K562 (cell line): ENCODE results near the gene SLC30A7. TPM values are rescaled to one million over a fixed set of nuclear protein-coding genes. Genes with fewer than 3 reads are reported as not detected.

ENCODE experiments used
- CBX3 ChIP-seq, 2 experiments: IDR thresholded peaks; 1 replicate in 1 of 2; 2 replicates in 1 of 2; pipeline ENCODE4 v1.6.1; 2012; ENCODE audit warnings: inconsistent platforms in 2 of 2, low read length in 2 of 2, borderline replicate concordance in 1 of 2, control low read depth in 1 of 2
- GTF2A2 ChIP-seq: IDR thresholded peaks from 2 replicates; pipeline ENCODE4 v1.6.1; 2016; ENCODE audit warnings: mild to moderate bottlenecking, missing genetic modification characterization, missing compliant biosample characterization
- HIVEP1 ChIP-seq: fragments of 250-450 bp; sonication (Bioruptor Pico); IDR thresholded peaks from 2 replicates; pipeline ENCODE4 v1.4.0; 2020; ENCODE audit warnings: mild to moderate bottlenecking
- HMGN3 ChIP-seq: IDR thresholded peaks from 2 replicates; pipeline ENCODE4 v1.6.1; 2011; ENCODE audit warnings: borderline replicate concordance, low read depth, mild to moderate bottlenecking, mixed read lengths, low read length; ENCODE audit not compliant: insufficient read length; ENCODE audit errors: extremely low read depth
- JUNB ChIP-seq: fragments of 450-650 bp; formaldehyde crosslinking; conservative IDR thresholded peaks from 2 replicates; pipeline ENCODE4 v1.4.0; 2020; ENCODE audit warnings: mild to moderate bottlenecking
- KAT7 ChIP-seq: sonication (generic); formaldehyde crosslinking; IDR thresholded peaks from 2 replicates; pipeline ENCODE4 v1.8.0; 2022; ENCODE audit warnings: missing genetic modification reagents, mild to moderate bottlenecking, borderline replicate concordance
- LCOR ChIP-seq: sonication (generic); formaldehyde crosslinking; IDR thresholded peaks from 2 replicates; pipeline ENCODE4 v1.8.0; 2022; ENCODE audit warnings: mild to moderate bottlenecking, missing genetic modification reagents
- MEF2D ChIP-seq: conservative IDR thresholded peaks from 2 replicates; pipeline ENCODE4 v1.6.1; 2016; ENCODE audit warnings: low read depth, missing genetic modification characterization, missing compliant biosample characterization
- POLR2AphosphoS5 ChIP-seq: IDR thresholded peaks from 2 replicates; pipeline ENCODE4 v1.6.1; 2011; ENCODE audit warnings: mild to moderate bottlenecking, low read depth, low read length, moderate library complexity; ENCODE audit not compliant: control insufficient read depth, insufficient read depth
- RBM25 ChIP-seq: fragments of 200-400 bp; formaldehyde crosslinking; IDR thresholded peaks from 2 replicates; pipeline ENCODE4 v1.6.1; 2018; ENCODE audit warnings: low read length, low read depth, moderate library complexity; ENCODE audit not compliant: severe bottlenecking
- SMARCA4 ChIP-seq: fragments of 450-650 bp; IDR thresholded peaks from 2 replicates; pipeline ENCODE4 v1.6.1; 2016
- SMARCE1 ChIP-seq: fragments of 450-650 bp; IDR thresholded peaks from 2 replicates; pipeline ENCODE4 v1.7.1; 2016; ENCODE audit warnings: mild to moderate bottlenecking
- ZNF280A ChIP-seq: fragments of 450-650 bp; IDR thresholded peaks from 2 replicates; pipeline ENCODE4 v1.6.1; 2018; ENCODE audit warnings: mild to moderate bottlenecking, low read depth; ENCODE audit not compliant: partially characterized antibody
- ZNF41 ChIP-seq: fragments of 250-450 bp; sonication (Bioruptor Pico); conservative IDR thresholded peaks from 2 replicates; pipeline ENCODE4 v1.4.0; 2020; ENCODE audit warnings: mild to moderate bottlenecking
- ZNF766 ChIP-seq: fragments of 200-800 bp; sonication (Bioruptor generic); conservative IDR thresholded peaks from 2 replicates; pipeline ENCODE4 v1.6.1; 2016; ENCODE audit warnings: missing genetic modification characterization, missing compliant biosample characterization
- polyA plus RNA-seq, 8 experiments: library from polyadenylated mRNA; depleted of rRNA in 4 of 8; stranded (reverse) in 5 of 8; unstranded in 3 of 8; fragments of >200 nt; fragmentation: Nextera tagmentation in 2 of 8; fragmentation: Illumina TruSeq in 1 of 8; extraction: Ambion mirVana in 2 of 8; extraction: Trizol in 1 of 8; gene quantifications; 2 replicates each; pipeline versions ENCODE4 v1.2.1 to v1.2.3, GENCODE V29; 2011 to 2014; ENCODE audit warnings: inconsistent platforms in 1 of 8, missing spikeins in 1 of 8
- total RNA-seq, 7 experiments: library from RNA; depleted of rRNA in 6 of 7; stranded (reverse); fragments of >200 nt in 6 of 7; fragmentation: Illumina TruSeq in 2 of 7; extraction: Trizol in 2 of 7; gene quantifications; 2 replicates each; pipeline versions ENCODE4 v1.2.1 to v1.2.3, GENCODE V29; 2011 to 2021; ENCODE audit warnings: low replicate concordance in 1 of 7
- TF ChIP-seq, protein P1 (sequence below): sonication (generic); formaldehyde crosslinking; IDR thresholded peaks from 2 replicates; pipeline ENCODE4 v1.8.1; 2023; ENCODE audit warnings: mild to moderate bottlenecking, missing genetic modification reagents
- TF ChIP-seq, protein P2 (sequence below), 2 experiments: IDR thresholded peaks; 2 replicates each; pipeline ENCODE4 v1.6.1; 2011; ENCODE audit warnings: borderline replicate concordance in 1 of 2, control low read depth in 1 of 2, low read depth in 1 of 2, low read length in 1 of 2, mild to moderate bottlenecking in 1 of 2, mixed read lengths in 1 of 2, moderate library complexity in 1 of 2; ENCODE audit not compliant: insufficient read depth in 1 of 2, insufficient read length in 1 of 2, poor library complexity in 1 of 2, severe bottlenecking in 1 of 2; ENCODE audit errors: extremely low read depth in 1 of 2
- TF ChIP-seq, protein P3 (sequence below): fragments of 200-400 bp; formaldehyde crosslinking; IDR thresholded peaks from 2 replicates; pipeline ENCODE4 v1.6.1; 2017; ENCODE audit warnings: mild to moderate bottlenecking, low read depth, low read length, moderate library complexity
- TF ChIP-seq, protein P4 (sequence below): sonication (generic); formaldehyde crosslinking; IDR thresholded peaks from 2 replicates; pipeline ENCODE4 v1.8.1; 2022; ENCODE audit warnings: missing genetic modification reagents

Gene SLC30A7
- total and polyA plus RNA-seq, 9 of the 15 experiments (the other 6 are each of a cell fraction or from before 2014, with no cell fraction given), result 3.5 to 17.1 (median 7.2) TPM

DNA sequence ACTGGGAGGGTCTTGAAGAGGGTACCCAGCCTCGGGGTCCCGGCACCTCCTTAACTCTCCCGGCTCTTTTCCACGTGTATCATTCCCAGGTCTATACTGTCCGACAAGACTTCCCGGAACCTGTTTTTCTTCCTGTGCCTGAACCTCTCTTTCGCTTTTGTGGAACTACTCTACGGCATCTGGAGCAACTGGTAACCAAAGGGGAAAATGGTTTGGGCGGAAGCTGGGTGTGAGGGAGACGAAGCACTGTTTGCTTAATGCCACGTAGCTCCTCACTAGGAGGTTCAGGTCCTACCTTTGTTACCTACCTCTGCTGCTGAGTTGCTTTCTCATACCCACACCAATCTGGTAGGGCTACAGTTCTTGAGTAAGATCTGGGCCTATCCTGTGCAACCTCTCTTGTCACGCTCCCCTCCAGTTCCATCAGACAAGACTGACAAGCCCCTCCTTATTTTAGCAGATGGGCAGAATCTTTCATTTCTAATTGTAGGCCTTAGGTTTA is 642 bp downstream of the SLC30A7 start (continued):
- TF ChIP-seq, protein P1, sequence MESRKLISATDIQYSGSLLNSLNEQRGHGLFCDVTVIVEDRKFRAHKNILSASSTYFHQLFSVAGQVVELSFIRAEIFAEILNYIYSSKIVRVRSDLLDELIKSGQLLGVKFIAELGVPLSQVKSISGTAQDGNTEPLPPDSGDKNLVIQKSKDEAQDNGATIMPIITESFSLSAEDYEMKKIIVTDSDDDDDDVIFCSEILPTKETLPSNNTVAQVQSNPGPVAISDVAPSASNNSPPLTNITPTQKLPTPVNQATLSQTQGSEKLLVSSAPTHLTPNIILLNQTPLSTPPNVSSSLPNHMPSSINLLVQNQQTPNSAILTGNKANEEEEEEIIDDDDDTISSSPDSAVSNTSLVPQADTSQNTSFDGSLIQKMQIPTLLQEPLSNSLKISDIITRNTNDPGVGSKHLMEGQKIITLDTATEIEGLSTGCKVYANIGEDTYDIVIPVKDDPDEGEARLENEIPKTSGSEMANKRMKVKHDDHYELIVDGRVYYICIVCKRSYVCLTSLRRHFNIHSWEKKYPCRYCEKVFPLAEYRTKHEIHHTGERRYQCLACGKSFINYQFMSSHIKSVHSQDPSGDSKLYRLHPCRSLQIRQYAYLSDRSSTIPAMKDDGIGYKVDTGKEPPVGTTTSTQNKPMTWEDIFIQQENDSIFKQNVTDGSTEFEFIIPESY (CRISPR knock-in tag), result no peak
- TF ChIP-seq KAT7 (no peak), ZNF766 (CRISPR knock-in tag) (0 out of 2 replicates have a peak, but pooled peaks have one; percentile 34), HIVEP1 (CRISPR knock-in tag) (no peak), GTF2A2 (tag) (no peak), SMARCA4 (no peak), MEF2D (tag) (no peak), SMARCE1 (peak; percentile 24; the same call in 1 of the 2 replicates), RBM25 (no peak), HMGN3 (no peak), CBX3 (IDR thresholded peaks at IDR 0.05; ENCODE audit: borderline replicate concordance in 1 of 2, low read length in 2 of 2) (no peak), LCOR (CRISPR knock-in tag) (no peak), JUNB (CRISPR knock-in tag) (no peak), ZNF41 (CRISPR knock-in tag) (no peak), ZNF280A (no peak), POLR2AphosphoS5 (peak; percentile 32; the same call in 1 of the 2 replicates)
- TF ChIP-seq, protein P2, sequence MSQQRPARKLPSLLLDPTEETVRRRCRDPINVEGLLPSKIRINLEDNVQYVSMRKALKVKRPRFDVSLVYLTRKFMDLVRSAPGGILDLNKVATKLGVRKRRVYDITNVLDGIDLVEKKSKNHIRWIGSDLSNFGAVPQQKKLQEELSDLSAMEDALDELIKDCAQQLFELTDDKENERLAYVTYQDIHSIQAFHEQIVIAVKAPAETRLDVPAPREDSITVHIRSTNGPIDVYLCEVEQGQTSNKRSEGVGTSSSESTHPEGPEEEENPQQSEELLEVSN (IDR thresholded peaks at IDR 0.05; ENCODE audit: borderline replicate concordance in 1 of 2, extremely low read depth in 1 of 2, insufficient read depth in 1 of 2, insufficient read length in 1 of 2, low read depth in 1 of 2, low read length in 1 of 2, poor library complexity in 1 of 2, severe bottlenecking in 1 of 2), result peak in 1 of 2 experiments; percentile 38
- TF ChIP-seq, protein P3, sequence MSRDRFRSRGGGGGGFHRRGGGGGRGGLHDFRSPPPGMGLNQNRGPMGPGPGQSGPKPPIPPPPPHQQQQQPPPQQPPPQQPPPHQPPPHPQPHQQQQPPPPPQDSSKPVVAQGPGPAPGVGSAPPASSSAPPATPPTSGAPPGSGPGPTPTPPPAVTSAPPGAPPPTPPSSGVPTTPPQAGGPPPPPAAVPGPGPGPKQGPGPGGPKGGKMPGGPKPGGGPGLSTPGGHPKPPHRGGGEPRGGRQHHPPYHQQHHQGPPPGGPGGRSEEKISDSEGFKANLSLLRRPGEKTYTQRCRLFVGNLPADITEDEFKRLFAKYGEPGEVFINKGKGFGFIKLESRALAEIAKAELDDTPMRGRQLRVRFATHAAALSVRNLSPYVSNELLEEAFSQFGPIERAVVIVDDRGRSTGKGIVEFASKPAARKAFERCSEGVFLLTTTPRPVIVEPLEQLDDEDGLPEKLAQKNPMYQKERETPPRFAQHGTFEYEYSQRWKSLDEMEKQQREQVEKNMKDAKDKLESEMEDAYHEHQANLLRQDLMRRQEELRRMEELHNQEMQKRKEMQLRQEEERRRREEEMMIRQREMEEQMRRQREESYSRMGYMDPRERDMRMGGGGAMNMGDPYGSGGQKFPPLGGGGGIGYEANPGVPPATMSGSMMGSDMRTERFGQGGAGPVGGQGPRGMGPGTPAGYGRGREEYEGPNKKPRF, result no peak
- TF ChIP-seq, protein P4, sequence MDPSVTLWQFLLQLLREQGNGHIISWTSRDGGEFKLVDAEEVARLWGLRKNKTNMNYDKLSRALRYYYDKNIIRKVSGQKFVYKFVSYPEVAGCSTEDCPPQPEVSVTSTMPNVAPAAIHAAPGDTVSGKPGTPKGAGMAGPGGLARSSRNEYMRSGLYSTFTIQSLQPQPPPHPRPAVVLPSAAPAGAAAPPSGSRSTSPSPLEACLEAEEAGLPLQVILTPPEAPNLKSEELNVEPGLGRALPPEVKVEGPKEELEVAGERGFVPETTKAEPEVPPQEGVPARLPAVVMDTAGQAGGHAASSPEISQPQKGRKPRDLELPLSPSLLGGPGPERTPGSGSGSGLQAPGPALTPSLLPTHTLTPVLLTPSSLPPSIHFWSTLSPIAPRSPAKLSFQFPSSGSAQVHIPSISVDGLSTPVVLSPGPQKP (CRISPR knock-in tag), result no peak
